OCI-M2 (cell line): ENCODE measurements around the gene RS1.

ENCODE experiments used
- DNase-seq: peaks from one replicate; lab custom pipeline; 2025; ENCODE audit not compliant: unreplicated experiment; lab: John Stamatoyannopoulos, UW

RS1 gene

GRCh38 chrX:18668071-18668835 is 3.7 kb downstream of the RS1 start:
- DNase-seq: no peak

- DNase-seq: no peak
These were observed 5.3 kb downstream of the RS1 start for GRCh38 chrX:18666614-18667013.

GRCh38 chrX:18664947-18665346 is 7.0 kb downstream of the RS1 start:
- no peak for DNase-seq

DNA sequence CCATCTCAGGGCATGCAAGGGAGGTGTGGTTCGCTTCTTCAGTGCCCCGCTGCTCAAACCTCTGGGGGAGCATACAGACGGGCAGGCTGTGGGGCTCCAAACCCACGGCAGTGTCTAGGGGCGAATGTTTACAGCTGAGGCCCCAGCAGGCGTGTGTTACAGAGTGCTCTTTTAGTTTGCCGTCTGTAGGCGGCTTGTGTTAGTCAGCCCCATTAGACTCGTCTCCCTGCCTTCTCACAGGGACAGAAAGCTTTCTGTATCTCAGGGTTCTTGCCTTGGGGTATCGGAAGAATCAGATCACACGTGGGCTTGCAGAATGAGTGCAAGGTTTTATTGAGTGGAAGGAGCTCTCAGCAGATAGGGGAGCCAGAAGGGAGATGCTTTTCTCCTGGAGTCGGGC is 10.6 kb downstream of the RS1 start:
- DNase-seq: no peak

- DNase-seq: no peak
These were observed 16.8 kb downstream of the RS1 start for GRCh38 chrX:18654875-18655836.

DNA sequence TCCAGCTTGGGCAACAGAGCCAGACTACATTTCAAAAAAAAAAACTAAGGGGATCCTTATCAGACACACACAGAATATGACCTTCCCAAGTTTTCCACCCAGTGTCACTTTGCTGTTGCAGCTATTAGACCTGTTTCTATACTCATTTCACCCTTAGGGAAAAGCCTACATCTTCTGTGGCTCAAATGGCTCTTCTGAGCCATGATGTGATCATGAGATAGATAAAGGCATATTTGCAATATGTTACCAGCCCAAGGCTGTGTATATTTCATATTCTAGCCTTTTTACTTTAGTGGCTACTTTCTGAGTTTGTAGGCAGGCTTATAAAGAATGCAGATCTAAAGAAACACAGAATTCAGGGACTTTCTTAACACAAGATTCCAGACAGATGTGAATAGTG is 19.3 kb downstream of the RS1 start:
- DNase-seq: no peak

- no peak for DNase-seq
These were observed 21.2 kb downstream of the RS1 start for GRCh38 chrX:18650662-18651061.

- DNase-seq: no peak
These were observed 22.4 kb downstream of the RS1 start for GRCh38 chrX:18649498-18649951.

DNA sequence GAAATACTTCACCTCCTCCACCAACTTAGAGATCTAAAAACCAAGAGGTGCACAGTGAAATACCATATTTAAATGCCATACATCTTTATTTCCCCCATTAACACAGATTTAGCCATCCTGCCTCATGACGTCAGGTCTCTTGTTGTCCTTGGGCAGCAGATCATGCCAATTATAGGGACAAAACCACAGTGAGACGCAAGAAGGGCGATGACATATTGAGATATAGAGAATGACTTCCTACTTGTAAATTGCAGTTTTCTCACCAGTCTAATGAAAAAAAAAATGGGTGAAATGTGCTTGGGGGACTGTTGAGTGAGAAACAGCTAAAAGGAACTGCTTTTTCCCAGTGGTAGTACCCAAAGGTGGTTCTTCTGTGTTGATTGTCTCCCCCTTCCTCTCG is 24.3 kb downstream of the RS1 start:
- DNase-seq: no peak

DNA sequence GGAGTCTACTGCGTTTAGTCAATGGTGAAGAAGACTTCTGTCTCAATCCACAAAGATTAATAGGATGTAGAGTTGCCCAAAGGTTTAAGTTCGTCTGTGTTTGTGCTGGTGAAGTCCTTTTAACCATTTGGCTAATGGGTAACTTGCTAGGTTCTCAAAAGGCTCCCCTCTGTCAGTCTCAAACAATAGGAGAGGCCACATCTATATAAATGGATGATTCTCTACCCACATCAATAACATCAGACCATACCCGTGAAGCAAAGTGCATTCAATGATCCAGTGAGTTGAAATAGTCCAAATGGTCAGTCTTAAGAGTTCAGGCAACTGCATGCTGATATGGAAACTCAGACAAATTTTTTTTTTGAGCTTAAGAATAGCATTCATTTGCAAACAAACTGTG is 28.1 kb downstream of the RS1 start:
- DNase-seq: no peak

- no peak for DNase-seq
These were observed 28.7 kb downstream of the RS1 start for GRCh38 chrX:18643243-18643642.

- DNase-seq: no peak
These were observed 31.2 kb downstream of the RS1 start for GRCh38 chrX:18640686-18641085.

- DNase-seq: no peak
These were observed 32.6 kb downstream of the RS1 start for GRCh38 chrX:18639280-18639679.

GRCh38 chrX:18638398-18638797 is 33.5 kb downstream of the RS1 start:
- DNase-seq: no peak

GRCh38 chrX:18630934-18631333 is 41.0 kb downstream of the RS1 start:
- DNase-seq: no peak

- no peak for DNase-seq
These were observed 47.3 kb downstream of the RS1 start for GRCh38 chrX:18624599-18624998.

DNA sequence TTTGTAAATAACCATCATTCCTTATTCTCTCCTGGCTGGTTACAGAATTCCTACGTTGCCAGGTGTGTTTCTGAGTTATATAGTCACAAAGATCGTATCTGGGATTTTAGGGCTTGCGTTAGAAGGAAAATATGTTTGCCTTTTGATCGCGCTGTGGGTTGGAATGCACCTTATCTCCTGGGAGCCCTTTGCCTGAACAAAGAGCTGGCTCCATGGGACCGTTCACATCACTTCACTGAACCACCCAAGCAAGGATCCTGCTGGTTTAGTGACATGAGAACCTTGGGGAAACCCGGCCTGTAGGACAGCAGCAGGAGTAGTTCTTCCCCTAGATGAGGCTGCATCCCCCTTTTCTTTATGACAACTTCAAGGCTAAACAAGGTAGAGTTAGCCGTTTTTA is 51.6 kb downstream of the RS1 start:
- no peak for DNase-seq

- no peak for DNase-seq
These were observed 52.6 kb downstream of the RS1 start for GRCh38 chrX:18619288-18619687.

DNA sequence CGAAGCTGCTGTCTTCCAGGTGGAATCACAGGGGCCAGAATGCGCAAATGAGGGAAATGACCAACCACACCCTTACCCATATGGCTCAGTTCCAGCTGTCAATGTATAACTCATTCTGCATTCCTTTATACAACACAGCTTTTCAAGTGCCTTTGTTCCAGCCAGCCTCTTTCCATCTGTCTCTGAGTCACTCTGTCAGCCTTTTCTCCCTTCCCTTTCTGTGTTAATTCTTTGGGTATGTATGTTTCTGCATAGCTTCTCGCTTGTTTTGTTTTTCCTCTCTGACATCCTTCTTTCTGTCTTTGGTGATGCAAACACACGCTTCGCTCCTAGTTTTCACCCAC is 54.5 kb downstream of the RS1 start:
- no peak for DNase-seq

DNA sequence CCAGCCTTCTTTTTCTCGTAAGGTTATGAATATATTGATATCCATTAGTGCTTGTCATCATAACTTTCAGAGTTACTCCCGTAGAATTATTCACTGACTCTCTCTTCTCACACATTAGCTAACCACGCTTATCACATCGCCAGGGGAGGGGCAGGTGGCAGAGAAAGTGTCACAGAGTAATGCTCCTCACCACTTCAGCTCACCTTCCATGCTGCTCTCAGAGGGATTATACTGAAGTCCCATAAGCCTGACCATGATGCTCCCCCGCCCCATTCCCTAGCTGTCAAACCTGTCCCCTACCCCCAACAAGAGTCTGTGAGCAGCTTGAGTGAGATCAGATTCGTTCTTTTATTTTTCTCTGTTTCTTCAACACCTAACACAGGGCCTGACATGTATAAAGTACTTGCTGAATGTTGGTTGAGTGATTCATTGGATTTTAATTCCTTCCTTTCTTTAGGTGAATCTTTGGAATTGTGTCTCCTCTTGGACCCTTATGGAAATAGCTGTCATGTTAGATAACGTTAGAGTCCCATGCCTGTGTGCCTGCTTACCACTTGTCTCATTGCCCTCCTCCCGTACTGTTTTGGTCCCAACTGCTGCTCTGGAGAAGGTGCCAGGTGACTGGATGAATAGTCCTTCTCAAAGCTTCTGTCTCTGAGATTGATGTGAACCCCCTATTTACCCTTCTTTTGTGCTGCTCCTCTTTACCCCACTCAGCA is 55.1 kb downstream of the RS1 start:
- DNase-seq: no peak

- DNase-seq: no peak
These were observed 57.8 kb downstream of the RS1 start for GRCh38 chrX:18613930-18614639.
